Activated CD4-positive, alpha-beta T cell treated with anti-CD3 and anti-CD28 coated beads for 24 hours (primary cell): ENCODE measurements around the gene DPP6.
"Not testable (repeated sequence)": the region's sequence is repeated elsewhere in the genome, so short reads cannot be mapped to it uniquely, and the experiment has no call there.

ENCODE experiments used
- DNase-seq, 2 donors: peaks; one replicate each; pipeline ENCODE4 v3.0.0-alpha.2; 2020; ENCODE audit warnings: low read depth in 2 of 2

DPP6 gene

GRCh38 chr7:154907651-154908620 lies 855.7 kb downstream of the DPP6 start:
- no peak for DNase-seq

GRCh38 chr7:154909241-154910105 lies 857.3 kb downstream of the DPP6 start:
- DNase-seq: no peak

GRCh38 chr7:154910125-154910524 lies 857.9 kb downstream of the DPP6 start:
- no peak for DNase-seq

- DNase-seq: no peak
Measured at GRCh38 chr7:154910977-154911376, 858.8 kb downstream of the DPP6 start.

- no peak for DNase-seq
Measured at GRCh38 chr7:154911411-154911810, 859.2 kb downstream of the DPP6 start.

GRCh38 chr7:154911862-154912455 lies 859.8 kb downstream of the DPP6 start:
- no peak for DNase-seq

GRCh38 chr7:154912871-154913637 lies 860.9 kb downstream of the DPP6 start:
- no peak for DNase-seq

GRCh38 chr7:154913638-154914307 lies 861.6 kb downstream of the DPP6 start:
- peak; percentile 88 to 91 for DNase-seq

GRCh38 chr7:154914308-154914995 lies 862.3 kb downstream of the DPP6 start:
- DNase-seq: no peak

GRCh38 chr7:154914996-154915380 lies 862.8 kb downstream of the DPP6 start:
- DNase-seq: no peak

- DNase-seq: no peak
Measured at GRCh38 chr7:154915600-154915999, 863.4 kb downstream of the DPP6 start.

GRCh38 chr7:154916381-154916780 lies 864.2 kb downstream of the DPP6 start:
- no peak for DNase-seq

- DNase-seq: no peak
Measured at GRCh38 chr7:154916856-154917807, 864.9 kb downstream of the DPP6 start.

- DNase-seq: no peak
Measured at GRCh38 chr7:154917808-154918160, 865.6 kb downstream of the DPP6 start.

- no peak for DNase-seq
Measured at GRCh38 chr7:154918266-154918665, 866.1 kb downstream of the DPP6 start.

- no peak for DNase-seq
Measured at GRCh38 chr7:154918741-154919140, 866.5 kb downstream of the DPP6 start.

GRCh38 chr7:154919344-154920225 lies 867.4 kb downstream of the DPP6 start:
- no peak for DNase-seq

- DNase-seq: not testable (repeated sequence)
Measured at GRCh38 chr7:154922472-154922871, 870.3 kb downstream of the DPP6 start.
